ENCODE results near the gene ZBTB7C. TPM values are rescaled to one million over a fixed set of nuclear protein-coding genes. Genes with fewer than 3 reads are reported as not detected.

ZBTB7C gene
- total and polyA plus RNA-seq, 10 of the 15 experiments (the other 5 are each of a cell fraction or from before 2014, with no cell fraction given): under 0.01 to 0.08 (median 0.01) TPM; not detected in 7

DNA sequence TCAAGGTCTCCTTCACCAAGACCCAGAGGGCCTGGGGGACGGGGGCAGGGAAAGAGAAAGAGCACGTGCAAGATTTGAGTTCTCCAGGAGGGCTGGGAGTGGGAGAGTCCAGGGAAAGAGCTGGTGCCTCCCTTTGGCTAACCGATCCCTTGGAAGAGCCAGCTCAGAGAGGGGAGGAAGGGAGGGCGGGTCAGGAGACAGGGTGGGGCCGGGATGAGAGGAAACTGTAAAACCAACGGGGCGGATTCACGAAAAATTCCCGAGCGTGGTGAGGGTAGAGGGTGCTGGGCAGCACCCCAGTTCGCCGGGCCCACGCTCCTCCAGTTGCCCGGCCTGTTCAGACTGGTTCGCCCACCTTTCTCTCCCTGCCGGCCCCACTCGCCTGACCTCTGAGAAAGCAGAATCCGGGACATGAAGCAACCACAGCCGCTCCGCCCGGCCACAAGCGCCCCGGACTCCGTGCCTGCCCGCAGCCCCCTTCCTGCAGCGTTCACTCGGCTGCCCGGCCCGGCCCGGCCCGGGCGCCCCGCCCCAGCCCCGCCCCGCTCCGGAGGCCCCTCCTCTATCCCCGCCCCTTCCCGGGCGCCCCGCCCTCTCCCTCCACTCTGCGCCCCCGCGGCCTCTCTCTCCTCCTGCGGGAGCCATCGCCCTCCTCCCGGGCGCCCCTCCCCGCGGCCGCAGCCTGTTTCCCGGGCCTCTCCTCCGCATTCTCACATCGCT lies 247.8 kb downstream of the ZBTB7C start (continued):
- TF ChIP-seq ZBTB4 (CRISPR knock-in tag; IDR thresholded peaks at IDR 0.05) (no peak), SMAD1 (IDR thresholded peaks at IDR 0.05; ENCODE audit: low read depth, partially characterized antibody) (no peak)

GRCh38 chr18:48160622-48161021 lies 248.6 kb downstream of the ZBTB7C start:
- Histone ChIP-seq H3K27ac (ENCODE audit: control insufficient read depth, insufficient read depth) (no peak overlapping the region), H3K9me3 (replicated peaks; ENCODE audit: control insufficient read depth, insufficient read depth, low read length) (no peaks in the 10 kb centered on the region), H3K9ac (ENCODE audit: control insufficient read depth, insufficient read depth, low read length) (no peak overlapping the region), H3K4me1 (ENCODE audit: control insufficient read depth, insufficient read depth, low read length) (no peaks in the 10 kb centered on the region), H3K27me3 (replicated peaks in 1 of 2; ENCODE audit: control insufficient read depth in 2 of 2, insufficient read depth in 2 of 2, low read length in 1 of 2) (peaks cover 6 to 9% of the 10 kb centered on the region in 2 experiments), H2AFZ (ENCODE audit: control insufficient read depth, low read depth, low read length) (no peak overlapping the region), H3K79me2 (ENCODE audit: control insufficient read depth, insufficient read depth, low read length) (no peaks in the 10 kb centered on the region), H4K20me1 (ENCODE audit: control insufficient read depth, insufficient read depth) (no peaks in the 10 kb centered on the region), H3K4me3 (no peak overlapping the region), H3K4me2 (ENCODE audit: control insufficient read depth, insufficient read depth) (no peak overlapping the region), H3K36me3 (ENCODE audit: control insufficient read depth in 2 of 2, insufficient read depth in 2 of 2, low read length in 1 of 2) (no peaks in the 10 kb centered on the region)
- CTCF ChIA-PET: no interaction called here
- no peak for FAIRE-seq
- no TSS peak for BruUV-seq (replicated peaks)
- DNase-seq (ENCODE audit: low read depth, low spot score): no peak
- no peak for ATAC-seq
- POLR2A ChIA-PET: no interaction called here
- RAD21 ChIA-PET (ENCODE audit: unreplicated experiment): no interaction called here
- in situ Hi-C loops (cut with MboI) (no loop called here), intact Hi-C loops (cut with micrococcal nuclease; ENCODE audit: unreplicated experiment) (no loop called here)
- WGBS (ENCODE audit: insufficient coverage, insufficient replicate concordance, low lambda C conversion rate, missing lambda C conversion rate): 83% methylated on average over 2 of the region's 4 CpGs
- SMC1A ChIA-PET (ENCODE audit: uncharacterized antibody, unreplicated experiment): no interaction called here
- TF ChIP-seq JUND (IDR thresholded peaks at IDR 0.05; ENCODE audit: low read depth, low read length) (no peak), PML (IDR thresholded peaks at IDR 0.05; ENCODE audit: low read length) (no peak), EZH2 (IDR thresholded peaks at IDR 0.05; ENCODE audit: borderline replicate concordance, control insufficient read depth, low read depth, low read length) (no peak), TCF7 (IDR thresholded peaks at IDR 0.05; ENCODE audit: borderline replicate concordance) (no peak), EGR1 (IDR thresholded peaks at IDR 0.05; ENCODE audit: borderline replicate concordance in 1 of 2, low read depth in 2 of 2, low read length in 2 of 2) (no peak), ZBTB4 (CRISPR knock-in tag; IDR thresholded peaks at IDR 0.05) (no peak)
- TF ChIP-seq, protein P1, sequence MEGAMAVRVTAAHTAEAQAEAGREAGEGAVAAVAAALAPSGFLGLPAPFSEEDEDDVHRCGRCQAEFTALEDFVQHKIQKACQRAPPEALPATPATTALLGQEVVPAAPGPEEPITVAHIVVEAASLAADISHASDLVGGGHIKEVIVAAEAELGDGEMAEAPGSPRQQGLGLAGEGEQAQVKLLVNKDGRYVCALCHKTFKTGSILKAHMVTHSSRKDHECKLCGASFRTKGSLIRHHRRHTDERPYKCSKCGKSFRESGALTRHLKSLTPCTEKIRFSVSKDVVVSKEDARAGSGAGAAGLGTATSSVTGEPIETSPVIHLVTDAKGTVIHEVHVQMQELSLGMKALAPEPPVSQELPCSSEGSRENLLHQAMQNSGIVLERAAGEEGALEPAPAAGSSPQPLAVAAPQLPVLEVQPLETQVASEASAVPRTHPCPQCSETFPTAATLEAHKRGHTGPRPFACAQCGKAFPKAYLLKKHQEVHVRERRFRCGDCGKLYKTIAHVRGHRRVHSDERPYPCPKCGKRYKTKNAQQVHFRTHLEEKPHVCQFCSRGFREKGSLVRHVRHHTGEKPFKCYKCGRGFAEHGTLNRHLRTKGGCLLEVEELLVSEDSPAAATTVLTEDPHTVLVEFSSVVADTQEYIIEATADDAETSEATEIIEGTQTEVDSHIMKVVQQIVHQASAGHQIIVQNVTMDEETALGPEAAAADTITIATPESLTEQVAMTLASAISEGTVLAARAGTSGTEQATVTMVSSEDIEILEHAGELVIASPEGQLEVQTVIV (IDR thresholded peaks at IDR 0.05; ENCODE audit: borderline replicate concordance, partially characterized antibody): no peak

All from GM12878 (cell line).